ENCODE data around the gene PID1.

- no peak for TF ChIP-seq EZH2phosphoT487 (IDR thresholded peaks at IDR 0.05; ENCODE audit: borderline replicate concordance, low read depth, low read length)
- TF ChIP-seq, protein P1, sequence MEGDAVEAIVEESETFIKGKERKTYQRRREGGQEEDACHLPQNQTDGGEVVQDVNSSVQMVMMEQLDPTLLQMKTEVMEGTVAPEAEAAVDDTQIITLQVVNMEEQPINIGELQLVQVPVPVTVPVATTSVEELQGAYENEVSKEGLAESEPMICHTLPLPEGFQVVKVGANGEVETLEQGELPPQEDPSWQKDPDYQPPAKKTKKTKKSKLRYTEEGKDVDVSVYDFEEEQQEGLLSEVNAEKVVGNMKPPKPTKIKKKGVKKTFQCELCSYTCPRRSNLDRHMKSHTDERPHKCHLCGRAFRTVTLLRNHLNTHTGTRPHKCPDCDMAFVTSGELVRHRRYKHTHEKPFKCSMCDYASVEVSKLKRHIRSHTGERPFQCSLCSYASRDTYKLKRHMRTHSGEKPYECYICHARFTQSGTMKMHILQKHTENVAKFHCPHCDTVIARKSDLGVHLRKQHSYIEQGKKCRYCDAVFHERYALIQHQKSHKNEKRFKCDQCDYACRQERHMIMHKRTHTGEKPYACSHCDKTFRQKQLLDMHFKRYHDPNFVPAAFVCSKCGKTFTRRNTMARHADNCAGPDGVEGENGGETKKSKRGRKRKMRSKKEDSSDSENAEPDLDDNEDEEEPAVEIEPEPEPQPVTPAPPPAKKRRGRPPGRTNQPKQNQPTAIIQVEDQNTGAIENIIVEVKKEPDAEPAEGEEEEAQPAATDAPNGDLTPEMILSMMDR (conservative IDR thresholded peaks at IDR 0.05; ENCODE audit: low read length): no peak
Observed at GRCh38 chr2:228987441-228988155, 283.5 kb downstream of the PID1 start.

Data from OCI-LY7 (cell line).